PC-9 (cell line): Measurements from ENCODE around the gene KIF14. TPM values are rescaled to one million over a fixed set of nuclear protein-coding genes. Genes with fewer than 3 reads are reported as not detected.
A peak's percentile ranks its signal among the peaks of the same experiment; 100 is the strongest.

ENCODE experiments used
- BruUV-seq: library from RNA; stranded (reverse); fragments of 400-500 nt; replicated peaks from 2 replicates; lab custom pipeline; 2021; lab: Mats Ljungman, UMichigan
- CTCF ChIA-PET: fragments of 300-600 bp; sonication (Branson Sonifier 250); formaldehyde crosslinking; loops from one replicate; lab custom pipeline; 2022; ENCODE audit warnings: antibody characterized with exemption; lab: Charles Lee
- POLR2A ChIA-PET: fragments of 300-600 bp; sonication (Branson Sonifier 250); formaldehyde crosslinking; loops from one replicate; lab custom pipeline; 2022; ENCODE audit warnings: antibody characterized with exemption; ENCODE audit not compliant: unreplicated experiment; lab: Charles Lee
- DNase-seq, 2 experiments: peaks; one replicate each; pipeline versions ENCODE4 v3.0.0 to v3.0.0-alpha.2; 2015 to 2022; ENCODE audit warnings: mixed read lengths in 1 of 2
- H2AFZ ChIP-seq: fragments of 200-600 bp; sonication (generic); 2 replicates; pipeline ENCODE4 v1.8.1; 2017; ENCODE audit warnings: antibody characterized with exemption
- H3F3A ChIP-seq: fragments of 200-600 bp; sonication (generic); 2 replicates; pipeline ENCODE4 v1.8.1; 2017; ENCODE audit warnings: antibody characterized with exemption, mild to moderate bottlenecking, low read depth; ENCODE audit not compliant: insufficient read depth
- H3K27ac ChIP-seq: fragments of 200-600 bp; sonication (generic); 2 replicates; pipeline ENCODE4 v1.6.1; 2016; ENCODE audit warnings: mixed run types
- H3K27me3 ChIP-seq: fragments of 200-600 bp; sonication (generic); 2 replicates; pipeline ENCODE4 v1.6.1; 2016; ENCODE audit warnings: low read depth, mixed run types; ENCODE audit not compliant: insufficient read depth
- H3K36me3 ChIP-seq: fragments of 200-600 bp; sonication (generic); 2 replicates; pipeline ENCODE4 v1.6.1; 2016; ENCODE audit warnings: low read depth, mixed run types
- H3K4me1 ChIP-seq: fragments of 200-600 bp; sonication (generic); replicated peaks from 2 replicates; pipeline ENCODE4 v1.6.1; 2016; ENCODE audit warnings: mixed run types; ENCODE audit not compliant: insufficient read depth
- H3K4me2 ChIP-seq: fragments of 200-600 bp; sonication (generic); 2 replicates; pipeline ENCODE4 v1.6.1; 2017; ENCODE audit warnings: mixed run types
- H3K4me3 ChIP-seq: fragments of 200-600 bp; sonication (generic); 2 replicates; pipeline ENCODE4 v1.6.1; 2016; ENCODE audit warnings: mixed run types
- H3K79me2 ChIP-seq: fragments of 200-600 bp; sonication (generic); 2 replicates; pipeline ENCODE4 v1.6.1; 2017; ENCODE audit warnings: low read depth, mixed run types
- H3K9me2 ChIP-seq: fragments of 200-600 bp; sonication (generic); 2 replicates; pipeline ENCODE4 v1.8.1; 2017; ENCODE audit warnings: mild to moderate bottlenecking; ENCODE audit not compliant: insufficient read depth
- H3K9me3 ChIP-seq: fragments of 200-600 bp; sonication (generic); 2 replicates; pipeline ENCODE4 v1.8.1; 2016; ENCODE audit warnings: low read depth; ENCODE audit not compliant: insufficient read depth
- H4K20me1 ChIP-seq: fragments of 200-600 bp; sonication (generic); 2 replicates; pipeline ENCODE4 v1.8.1; 2017; ENCODE audit not compliant: insufficient read depth
- CTCF ChIP-seq: fragments of 200-600 bp; sonication (generic); conservative IDR thresholded peaks from 2 replicates; pipeline ENCODE4 v1.6.1; 2017; ENCODE audit warnings: mixed run types, antibody characterized with exemption, mild to moderate bottlenecking, moderate library complexity
- EZH2 ChIP-seq: fragments of 200-600 bp; sonication (generic); IDR thresholded peaks from 2 replicates; pipeline ENCODE4 v1.8.0; 2017; ENCODE audit warnings: antibody characterized with exemption, low read depth
- intact Hi-C: fragments of 100-400 bp; cut with micrococcal nuclease; formaldehyde crosslinking; loops from one replicate; pipeline ENCODE4 v1.10.0; 2022; ENCODE audit not compliant: unreplicated experiment
- total RNA-seq: library from RNA; stranded (reverse); gene quantifications from 2 replicates; pipeline ENCODE4 v1.2.3, GENCODE V29; 2021

The KIF14 gene
- total RNA-seq, 1 experiment from 2014 or later = 30.0 TPM

- POLR2A ChIA-PET = interaction anchor here (2.4 kb wide), 1 partner anchor 9 kb away, joined by 20 read pairs; the partner anchor contains the start of gene DDX59
- 0 out of 2 replicates have a peak overlapping the region, but pooled peaks have one; percentile 58 for H3K27ac ChIP-seq
Observed at GRCh38 chr1:200660719-200661118, 40.2 kb upstream of the KIF14 start.

GRCh38 chr1:200659269-200659668 lies 38.7 kb upstream of the KIF14 start:
- POLR2A ChIA-PET = interaction anchor here (0.6 to 2.4 kb wide), 2 partner anchors 10 to 112 kb away, joined by 3 to 20 read pairs; partner anchors contain the start of gene DDX59
- Histone ChIP-seq H2AFZ (no peak overlapping the region), H3K9me2 (no peaks in the 10 kb centered on the region), H3K27me3 (no peaks in the 10 kb centered on the region), H3K4me2 (peak overlapping the region; percentile 26), H3K4me3 (no peak overlapping the region), H3K9me3 (no peaks in the 10 kb centered on the region), H3F3A (peaks cover 32% of the 10 kb centered on the region), H4K20me1 (no peaks in the 10 kb centered on the region), H3K79me2 (0 out of 2 replicates have a peak, but pooled peaks cover 6% of the 10 kb centered on the region), H3K4me1 (peaks cover 37% of the 10 kb centered on the region), H3K36me3 (peaks cover 58% of the 10 kb centered on the region), H3K27ac (peak overlapping the region; percentile 58)
- TF ChIP-seq EZH2 (no peak), CTCF (no peak)
- CTCF ChIA-PET = no interaction called here
- BruUV-seq = no TSS peak
- intact Hi-C loops = loop anchor here (1.0 kb wide), 1 partner anchor 19 kb away; no protein-coding TSS in a partner anchor
- peak; percentile 77 to 88 for DNase-seq

More at GRCh38 chr1:200660719-200661118, 40.2 kb upstream of the KIF14 start:
- Histone ChIP-seq H3K27me3 (no peaks in the 10 kb centered on the region), H3K9me3 (no peaks in the 10 kb centered on the region), H3K79me2 (0 out of 2 replicates have a peak, but pooled peaks cover 12% of the 10 kb centered on the region), H3K36me3 (peaks cover 62% of the 10 kb centered on the region), H3K4me3 (no peak overlapping the region), H3K9me2 (no peaks in the 10 kb centered on the region), H3F3A (peaks cover 19% of the 10 kb centered on the region), H4K20me1 (no peaks in the 10 kb centered on the region), H2AFZ (no peak overlapping the region), H3K4me2 (no peak overlapping the region), H3K4me1 (peaks cover 23% of the 10 kb centered on the region)
- CTCF ChIA-PET = no interaction called here
- intact Hi-C loops = no loop called here
- BruUV-seq = no TSS peak
- DNase-seq = no peak
- TF ChIP-seq CTCF (no peak), EZH2 (no peak)

DNA sequence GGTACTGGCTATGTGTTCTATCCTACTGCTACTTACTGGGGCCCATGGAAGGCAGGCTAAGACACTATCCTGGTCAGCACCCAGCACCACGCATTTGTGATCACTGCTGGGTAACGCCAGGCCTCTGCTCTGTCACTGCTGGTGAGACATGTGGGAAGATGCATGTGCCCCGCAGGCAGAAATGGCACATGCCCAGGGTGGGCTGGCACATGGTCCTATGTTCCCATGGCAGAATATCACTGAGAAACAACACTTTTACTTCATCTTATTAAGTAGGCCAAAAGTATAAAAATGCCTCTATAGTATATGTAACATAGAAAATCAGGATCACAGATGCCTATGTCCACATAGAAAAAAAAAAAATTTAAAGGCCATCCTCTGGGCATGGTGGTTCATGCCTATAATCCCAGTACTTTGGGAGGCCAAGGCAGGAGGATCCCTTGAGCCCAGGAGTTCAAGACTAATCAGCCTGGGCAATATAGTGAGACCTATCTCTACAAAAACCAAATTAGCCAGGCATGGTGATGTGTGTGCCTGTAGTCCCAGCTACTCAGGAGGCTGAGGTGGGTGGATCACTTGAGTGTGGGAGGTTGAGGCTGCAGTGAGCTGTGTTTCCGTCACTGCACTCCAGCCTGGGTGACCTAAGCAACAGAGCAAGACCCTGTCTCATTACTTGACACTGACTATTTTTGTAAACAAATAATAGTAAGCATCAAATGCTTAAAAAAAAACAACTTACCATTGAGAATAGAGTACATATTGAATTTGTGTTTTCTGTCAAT lies 37.7 kb upstream of the KIF14 start:
- Histone ChIP-seq H2AFZ (no peak overlapping the region), H3K4me1 (peaks cover 38% of the 10 kb centered on the region), H3F3A (peaks cover 36% of the 10 kb centered on the region), H3K27me3 (no peaks in the 10 kb centered on the region), H3K9me2 (no peaks in the 10 kb centered on the region), H3K9me3 (no peaks in the 10 kb centered on the region), H3K79me2 (no peaks in the 10 kb centered on the region), H3K4me3 (no peak overlapping the region), H3K27ac (peak overlapping the region; percentile 58), H4K20me1 (no peaks in the 10 kb centered on the region), H3K4me2 (no peak overlapping the region), H3K36me3 (peaks cover 59% of the 10 kb centered on the region)
- TF ChIP-seq CTCF (no peak), EZH2 (no peak)
- TSS peak; percentile 6 for BruUV-seq
- intact Hi-C loops = no loop called here
- POLR2A ChIA-PET = interaction anchor here (0.6 kb wide), 2 partner anchors 33 to 999 kb away, joined by 4 to 9 read pairs; no protein-coding TSS in a partner anchor
- DNase-seq = no peak
- CTCF ChIA-PET = interaction anchor here (0.6 kb wide), 1 partner anchor 142 kb away, joined by 3 read pairs; no protein-coding TSS in a partner anchor
